ENCODE results near the gene AMIGO2.

DNA sequence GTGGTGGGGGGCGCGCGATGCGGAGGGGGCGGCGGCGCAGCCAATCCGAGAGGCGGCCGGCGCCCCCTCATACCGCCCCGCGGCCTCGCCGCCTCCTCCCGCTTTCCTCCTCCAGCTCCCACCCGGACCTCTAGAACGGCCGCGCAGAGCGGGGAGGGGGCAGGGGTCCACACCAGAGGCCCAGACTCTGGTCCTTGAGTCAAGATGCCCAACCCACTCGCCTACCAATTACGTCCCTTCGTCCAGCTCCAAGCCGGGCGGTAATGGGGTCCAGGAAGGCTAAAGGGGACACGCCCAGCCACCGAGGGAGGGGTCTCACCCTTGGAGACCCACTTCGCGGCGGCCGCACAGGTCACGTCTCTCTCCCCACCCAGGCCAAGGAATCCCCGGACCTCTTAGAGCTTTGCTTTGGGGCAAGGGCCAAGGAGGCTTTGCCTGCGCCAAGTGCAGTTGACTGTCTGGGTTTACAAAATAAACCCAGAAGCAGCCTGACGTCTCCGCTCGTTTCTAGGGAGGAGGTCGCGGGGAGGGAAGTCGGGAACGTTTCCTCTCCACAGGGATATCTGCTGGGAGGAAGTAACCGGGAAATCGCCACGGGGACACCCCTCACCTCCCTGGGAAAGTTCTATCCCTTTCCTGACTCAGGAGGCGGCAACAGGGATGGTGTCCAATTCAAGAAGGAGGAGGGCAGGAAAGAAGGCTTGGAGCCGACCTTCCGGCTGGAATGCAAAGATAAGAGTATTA, 394 bp upstream of the AMIGO2 start:
- TF ChIP-seq, protein P1, sequence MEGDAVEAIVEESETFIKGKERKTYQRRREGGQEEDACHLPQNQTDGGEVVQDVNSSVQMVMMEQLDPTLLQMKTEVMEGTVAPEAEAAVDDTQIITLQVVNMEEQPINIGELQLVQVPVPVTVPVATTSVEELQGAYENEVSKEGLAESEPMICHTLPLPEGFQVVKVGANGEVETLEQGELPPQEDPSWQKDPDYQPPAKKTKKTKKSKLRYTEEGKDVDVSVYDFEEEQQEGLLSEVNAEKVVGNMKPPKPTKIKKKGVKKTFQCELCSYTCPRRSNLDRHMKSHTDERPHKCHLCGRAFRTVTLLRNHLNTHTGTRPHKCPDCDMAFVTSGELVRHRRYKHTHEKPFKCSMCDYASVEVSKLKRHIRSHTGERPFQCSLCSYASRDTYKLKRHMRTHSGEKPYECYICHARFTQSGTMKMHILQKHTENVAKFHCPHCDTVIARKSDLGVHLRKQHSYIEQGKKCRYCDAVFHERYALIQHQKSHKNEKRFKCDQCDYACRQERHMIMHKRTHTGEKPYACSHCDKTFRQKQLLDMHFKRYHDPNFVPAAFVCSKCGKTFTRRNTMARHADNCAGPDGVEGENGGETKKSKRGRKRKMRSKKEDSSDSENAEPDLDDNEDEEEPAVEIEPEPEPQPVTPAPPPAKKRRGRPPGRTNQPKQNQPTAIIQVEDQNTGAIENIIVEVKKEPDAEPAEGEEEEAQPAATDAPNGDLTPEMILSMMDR (IDR thresholded peaks at IDR 0.05 in 8 of 11, conservative IDR thresholded peaks at IDR 0.05 in 3 of 11) = no peak
- peak in 2 of 3 donors; percentile 24 to 56 for TF ChIP-seq POLR2AphosphoS5 (IDR thresholded peaks at IDR 0.05)
